HG03108 (cell line): ENCODE measurements around the gene SLC39A10.
"Not testable (repeated sequence)": the region's sequence is repeated elsewhere in the genome, so short reads cannot be mapped to it uniquely, and the experiment has no call there.

Experiments used
- ATAC-seq: cut with Tn5 transposase; IDR thresholded peaks from one replicate; pipeline ENCODE4 v1.9.1; 2021; ENCODE audit warnings: moderate library complexity; ENCODE audit not compliant: unreplicated experiment

The SLC39A10 gene

DNA sequence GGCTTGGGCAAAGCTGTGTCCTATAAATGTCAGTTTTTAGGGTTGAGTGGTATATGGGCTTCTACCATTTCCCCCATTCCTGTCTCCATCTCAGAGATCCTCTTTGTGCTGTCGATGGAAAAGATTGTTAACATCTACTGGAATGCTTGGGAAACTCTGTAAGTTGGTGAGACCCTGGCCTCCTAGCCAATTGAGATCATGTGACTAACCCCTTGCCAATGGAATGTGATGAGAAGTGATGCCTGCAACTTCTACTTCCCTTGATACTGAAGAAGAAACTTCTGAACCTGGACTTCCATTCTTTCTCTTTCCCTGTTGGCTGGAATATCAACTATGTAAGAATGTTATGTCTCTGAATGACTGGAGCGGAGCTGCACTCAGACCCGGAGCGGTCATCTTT lies 14.5 kb downstream of the SLC39A10 start:
- ATAC-seq: no peak

DNA sequence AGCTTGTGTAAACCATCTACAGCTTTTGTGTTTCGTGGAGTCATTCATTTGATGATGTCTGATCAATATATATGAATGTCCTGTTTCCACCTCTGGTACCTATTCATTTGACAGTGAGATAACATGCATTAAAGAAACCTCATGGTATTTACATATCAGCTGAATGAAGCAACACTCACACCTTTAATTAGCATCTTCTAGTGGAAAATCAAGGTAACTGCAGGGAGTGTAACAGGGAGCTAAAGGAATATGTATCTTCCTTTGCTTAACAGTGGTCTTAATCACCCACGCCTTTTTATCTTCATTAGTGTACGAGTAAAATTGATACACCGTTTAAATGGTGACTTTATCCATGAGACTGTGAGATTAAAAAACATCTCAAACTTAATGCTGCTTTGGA lies 15.6 kb downstream of the SLC39A10 start:
- no peak for ATAC-seq

DNA sequence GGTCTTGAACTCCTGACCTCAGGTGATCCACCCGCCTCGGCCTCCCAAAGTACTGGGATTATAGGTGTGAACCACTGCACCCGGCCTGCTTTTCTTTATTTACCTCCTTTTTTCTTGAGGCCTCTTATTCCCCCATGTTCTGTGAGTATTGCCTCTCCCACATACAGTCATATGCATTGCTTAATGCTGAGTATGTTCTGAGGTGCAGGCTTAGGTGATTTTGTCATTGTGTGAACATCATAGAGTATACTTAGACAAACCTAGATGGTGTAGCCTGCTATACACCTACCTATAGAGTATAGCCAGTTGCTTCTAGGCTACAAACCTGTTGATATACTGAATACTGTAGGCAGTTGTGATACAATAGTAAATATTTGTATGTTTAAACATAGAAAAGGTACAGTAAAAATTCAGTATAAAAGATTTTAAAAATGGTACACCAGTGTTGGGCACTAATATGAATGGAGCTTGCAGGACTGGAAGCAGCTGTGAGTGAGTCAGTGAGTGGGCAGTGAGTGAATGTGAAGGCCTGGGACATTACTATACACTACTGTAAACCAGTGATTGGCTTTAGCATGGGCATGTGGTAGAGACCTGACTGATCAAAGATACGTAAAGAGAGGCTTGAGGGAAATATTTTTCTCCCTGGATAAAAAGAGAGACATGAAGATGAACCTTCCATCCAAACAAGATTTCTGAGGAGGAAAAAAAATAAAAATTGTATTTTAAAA lies 17.6 kb downstream of the SLC39A10 start:
- ATAC-seq: no peak

DNA sequence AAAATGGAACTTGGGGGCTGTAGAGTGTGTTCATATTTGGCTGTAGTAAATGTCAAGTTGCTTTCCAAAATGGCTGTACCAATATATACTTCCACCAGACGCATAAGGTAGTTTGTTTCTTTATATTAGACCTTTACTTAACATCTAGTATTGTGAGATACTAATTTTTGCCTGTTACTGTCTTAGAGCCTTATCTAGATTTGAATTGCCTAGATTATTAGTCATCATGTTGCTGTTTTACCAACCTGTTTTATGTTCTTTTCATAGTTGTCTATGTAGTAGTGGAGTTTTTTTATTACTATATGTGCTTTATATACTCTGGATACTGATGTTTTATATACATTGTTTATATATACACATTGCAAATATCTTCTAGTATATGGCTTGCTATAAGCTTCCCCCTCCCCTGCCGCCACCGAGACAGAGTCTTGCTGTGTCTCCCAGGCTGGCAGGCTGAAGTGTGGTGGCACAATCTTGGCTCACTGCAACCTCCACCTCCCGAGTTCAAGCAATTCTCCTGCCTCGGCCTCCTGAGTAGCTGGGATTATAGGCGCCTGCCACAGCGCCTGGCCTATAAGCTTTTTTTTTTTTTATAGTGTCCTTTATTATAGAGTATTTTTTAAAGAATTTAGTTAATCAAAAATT lies 18.9 kb downstream of the SLC39A10 start:
- ATAC-seq: no peak

DNA sequence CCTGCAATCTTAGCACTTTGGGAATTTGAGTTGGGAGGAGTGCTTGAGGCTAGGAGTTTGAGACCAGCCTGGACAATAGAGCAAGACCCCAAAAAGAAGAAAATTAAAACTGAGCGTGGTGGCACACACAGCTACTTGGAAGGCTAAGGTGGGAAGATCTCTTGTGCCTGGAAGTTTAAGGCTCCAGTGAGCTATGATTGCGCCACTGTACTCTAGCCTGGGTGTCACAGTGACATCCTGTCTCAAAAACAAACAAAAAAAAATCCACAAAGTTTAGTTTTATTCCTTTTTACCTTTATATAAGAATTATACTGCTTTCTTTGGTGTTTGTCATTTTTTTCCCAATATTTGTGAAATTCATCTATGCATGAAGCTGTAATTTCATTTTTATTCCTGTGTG lies 20.3 kb downstream of the SLC39A10 start:
- ATAC-seq: no peak

DNA sequence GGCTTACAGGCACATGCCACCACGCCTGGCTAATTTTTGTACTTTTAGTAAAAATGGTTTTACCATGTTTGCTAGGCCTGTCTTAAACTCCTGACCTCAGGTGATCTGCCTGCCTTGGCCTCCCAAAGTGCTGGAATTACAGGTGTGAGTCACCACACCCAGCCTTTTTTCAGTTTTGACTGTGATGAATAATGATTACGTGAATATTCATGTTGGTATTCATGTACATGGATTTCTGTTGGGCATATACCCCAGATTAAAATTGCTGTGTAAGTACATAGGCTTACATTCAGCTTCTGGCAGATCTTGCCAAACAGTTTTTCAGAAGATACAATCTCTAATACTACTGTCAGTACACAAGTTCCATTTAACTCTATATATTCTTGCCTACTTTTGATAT lies 20.9 kb downstream of the SLC39A10 start:
- ATAC-seq: no peak

DNA sequence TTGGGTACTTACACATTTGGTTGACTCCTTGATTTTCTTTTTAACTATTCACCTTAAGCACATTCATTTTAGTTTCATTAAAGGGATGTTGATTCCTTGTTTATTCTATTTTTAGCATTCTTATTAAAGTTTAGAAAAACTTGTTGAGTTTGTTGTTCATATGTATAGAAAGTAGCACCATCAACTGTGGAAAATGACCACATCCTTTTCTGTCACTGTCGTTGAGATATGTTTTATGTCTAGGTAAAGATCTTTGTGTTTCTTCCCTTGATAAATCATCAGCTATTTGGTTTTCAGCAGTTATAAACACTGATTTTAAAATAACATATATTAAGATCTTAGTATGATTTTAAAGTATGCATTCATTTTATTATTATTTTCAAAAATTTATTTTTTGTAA lies 25.1 kb downstream of the SLC39A10 start:
- ATAC-seq: no peak

DNA sequence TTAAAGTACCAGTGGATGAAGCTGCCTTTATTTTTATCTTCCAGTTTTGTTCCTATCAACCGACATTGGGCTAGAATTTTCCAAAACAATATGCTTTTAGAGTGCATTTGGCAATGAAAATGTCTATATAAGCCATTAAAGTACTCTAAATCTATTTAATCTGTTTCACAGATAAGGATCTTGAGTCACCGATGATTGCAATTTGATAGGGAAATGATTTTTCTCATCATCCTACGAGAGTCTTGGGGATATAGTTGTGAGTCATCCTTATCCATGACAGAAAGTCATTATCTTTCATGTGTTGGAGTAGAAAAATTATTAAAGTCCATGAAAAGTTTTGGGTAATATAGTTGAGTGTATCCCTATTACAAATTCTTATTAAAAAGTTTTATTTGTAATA lies 26.1 kb downstream of the SLC39A10 start:
- no peak for ATAC-seq

DNA sequence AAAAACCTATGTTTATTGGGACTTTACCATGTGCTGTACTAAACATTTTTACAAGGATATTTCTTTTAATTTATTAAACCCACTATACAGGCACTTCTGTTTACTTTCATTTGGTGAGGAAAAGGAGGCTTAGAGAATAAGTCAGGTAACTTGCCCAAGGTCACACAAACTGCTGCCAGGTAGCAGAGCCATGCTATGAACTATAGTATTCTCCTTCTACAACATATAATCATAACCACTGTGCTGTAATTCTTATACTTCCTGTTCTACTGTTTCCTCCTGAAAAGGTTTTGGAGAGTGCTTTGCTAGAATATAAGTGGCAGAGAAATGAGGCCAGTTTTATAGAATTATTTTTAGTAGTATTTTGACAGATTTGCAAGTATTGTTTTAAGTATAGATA lies 29.5 kb downstream of the SLC39A10 start:
- no peak for ATAC-seq

DNA sequence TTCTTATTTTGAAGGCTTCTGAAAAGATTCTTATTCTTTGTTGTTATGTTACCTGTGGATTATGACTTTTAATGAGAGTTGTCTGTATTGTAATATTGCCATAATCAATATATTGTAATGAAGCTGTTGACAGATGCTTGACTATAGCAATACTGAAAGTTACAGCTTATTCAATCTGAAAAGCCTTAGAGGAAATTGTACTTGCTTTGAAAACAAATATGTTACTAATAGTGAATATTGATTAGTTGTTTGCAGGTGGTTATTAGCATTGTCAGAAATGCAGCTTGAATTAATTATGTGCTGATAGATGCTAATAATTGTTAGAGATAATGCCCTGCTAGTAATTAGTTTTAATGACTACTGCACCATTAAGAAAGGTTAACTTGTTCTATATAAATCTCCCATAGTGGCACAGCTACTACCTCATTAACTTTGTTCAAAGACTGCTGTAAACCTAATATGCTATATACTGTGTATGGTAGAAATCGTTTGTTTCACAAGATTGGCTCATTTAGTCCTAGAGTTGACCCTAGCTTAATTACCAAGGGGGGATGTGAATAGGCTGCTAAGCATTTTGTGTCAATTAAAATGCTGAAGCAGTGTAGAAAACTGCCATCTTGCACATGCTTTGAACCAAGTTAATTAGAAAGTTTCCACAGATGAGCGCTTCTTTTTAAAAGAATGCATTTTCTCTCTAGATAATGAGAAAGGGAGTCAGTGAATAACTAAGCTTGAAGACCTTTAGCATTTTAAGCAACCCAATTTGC lies 30.5 kb downstream of the SLC39A10 start:
- ATAC-seq: no peak

DNA sequence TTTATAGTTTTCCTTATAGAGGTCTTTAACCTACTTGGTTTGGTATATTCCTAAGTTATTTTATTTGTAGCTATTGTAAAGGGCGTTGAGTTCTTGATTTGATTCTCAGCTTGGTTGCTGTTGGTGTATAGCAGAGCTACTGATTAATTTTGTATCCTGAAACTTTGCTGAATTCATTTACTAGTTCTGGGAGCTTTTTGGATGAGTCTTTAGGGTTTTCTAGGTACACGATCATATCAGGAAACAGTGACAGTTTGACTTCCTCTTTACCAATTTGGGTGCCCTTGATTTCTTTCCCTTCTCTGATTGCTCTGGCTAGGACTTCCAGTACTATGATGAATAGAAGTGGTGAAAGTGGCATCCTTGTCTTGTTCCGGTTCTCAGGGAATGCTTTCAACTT lies 35.5 kb downstream of the SLC39A10 start:
- ATAC-seq: not testable (repeated sequence)

DNA sequence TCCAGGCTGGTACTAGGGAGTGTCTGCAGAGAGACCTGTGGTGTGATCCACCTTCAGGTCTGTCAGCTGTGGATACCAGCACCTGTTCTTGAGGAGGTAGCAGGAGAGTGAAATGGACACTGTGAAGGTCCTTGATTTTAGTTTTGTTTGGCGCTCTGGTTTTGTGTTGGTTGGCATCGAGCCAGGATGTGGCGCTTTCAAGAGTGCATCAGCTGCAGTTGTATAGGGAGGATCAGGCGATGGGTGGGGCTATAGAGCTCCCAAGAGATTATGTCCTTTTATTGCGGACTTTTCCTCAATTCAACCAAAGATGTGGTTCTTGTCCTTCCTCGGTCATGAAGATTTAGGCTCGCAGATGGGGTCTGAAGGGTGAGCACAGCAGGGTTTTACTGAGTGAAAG lies 37.5 kb downstream of the SLC39A10 start:
- no peak for ATAC-seq

DNA sequence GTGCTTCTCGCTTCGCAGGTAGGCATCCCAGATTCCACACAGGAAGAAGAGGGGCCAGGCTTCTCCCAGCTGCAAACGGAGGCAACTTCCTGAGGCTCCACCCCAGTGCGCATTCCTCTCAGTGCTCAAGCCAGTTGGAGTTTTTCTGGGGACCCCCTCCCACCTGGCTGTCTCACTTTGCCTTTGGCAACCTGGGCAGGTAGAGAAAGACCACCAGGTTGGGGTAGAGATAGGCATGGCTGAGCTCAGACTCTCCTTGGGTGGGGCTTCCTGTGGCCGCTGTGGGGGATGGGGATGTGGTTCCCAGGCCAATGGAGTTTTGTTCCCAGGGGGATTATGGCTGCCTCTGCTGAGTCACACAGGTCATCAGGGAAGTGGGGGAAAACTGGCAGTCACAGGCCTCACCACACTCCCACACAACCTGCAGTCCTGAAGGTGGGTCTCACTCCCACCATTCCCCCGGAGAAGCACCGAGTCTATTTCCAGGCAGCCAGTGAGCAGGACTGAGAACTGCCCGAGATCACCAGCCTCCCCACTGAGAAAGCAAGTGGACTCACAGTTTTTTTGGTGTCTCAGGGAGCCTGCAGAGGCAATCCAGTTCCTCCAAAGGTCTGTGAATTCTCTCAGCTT lies 38.1 kb downstream of the SLC39A10 start:
- no peak for ATAC-seq

DNA sequence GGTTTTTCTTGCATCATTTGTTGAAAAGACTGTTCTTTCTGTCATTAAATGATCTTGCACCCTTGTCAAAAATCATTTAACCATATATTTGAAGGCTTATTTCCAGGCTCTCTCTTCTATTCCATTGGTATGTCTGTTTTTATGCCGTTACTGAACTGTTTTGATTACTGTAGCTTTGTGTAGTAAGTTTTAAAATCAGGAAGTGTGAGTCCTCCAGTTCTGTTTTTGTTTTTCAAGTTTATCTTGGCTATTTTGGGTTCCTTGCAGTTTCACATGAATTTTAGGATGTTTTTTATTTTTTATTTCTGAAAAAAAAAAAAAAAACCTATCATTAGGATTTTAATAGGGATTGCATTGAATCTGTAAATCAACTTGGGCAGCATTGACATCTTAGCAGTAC lies 39.0 kb downstream of the SLC39A10 start:
- no peak for ATAC-seq

DNA sequence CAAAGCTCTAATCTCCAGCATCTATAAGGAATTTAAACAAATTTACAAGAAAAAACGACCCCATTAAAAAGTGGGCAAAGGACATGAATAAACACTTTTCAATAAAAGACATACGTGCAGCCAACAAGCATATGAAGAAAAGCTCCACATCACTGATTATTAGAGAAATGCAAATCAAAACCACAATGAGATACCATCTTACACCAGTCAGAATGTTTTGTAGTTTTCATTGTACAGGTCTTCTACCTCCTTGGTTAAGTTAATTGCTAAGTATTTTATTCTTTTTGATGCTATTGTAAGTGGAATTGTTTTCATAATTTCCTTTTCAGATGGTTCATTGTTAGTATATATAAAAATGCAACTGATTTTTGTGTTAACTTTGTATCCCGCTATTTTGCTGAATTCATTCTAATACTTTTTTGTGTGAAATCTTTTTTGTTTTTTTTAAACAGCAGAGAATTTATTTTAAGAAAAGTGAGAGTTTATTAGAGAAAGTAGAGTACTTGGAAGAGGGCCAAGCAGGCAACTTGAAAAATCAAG lies 40.7 kb downstream of the SLC39A10 start:
- ATAC-seq: no peak

DNA sequence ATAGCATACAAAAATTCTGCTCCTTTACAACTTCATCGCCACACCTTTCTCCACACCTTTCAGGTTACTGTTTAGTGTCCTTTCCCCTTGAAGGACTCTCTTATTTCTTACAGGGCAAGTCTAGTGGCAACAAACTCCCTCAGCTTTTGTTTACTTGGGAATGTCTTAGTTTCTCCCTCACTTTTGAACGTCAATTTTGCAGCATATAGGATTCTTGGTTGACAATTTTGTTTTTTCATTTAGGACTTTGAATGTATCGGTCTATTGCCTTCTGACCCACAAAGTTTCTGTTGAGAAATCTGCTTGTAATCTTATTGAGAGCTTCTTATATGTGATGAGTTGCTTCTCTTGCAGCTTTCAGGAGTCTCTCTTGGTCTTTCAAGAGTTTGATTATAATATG lies 43.5 kb downstream of the SLC39A10 start:
- ATAC-seq: no peak

DNA sequence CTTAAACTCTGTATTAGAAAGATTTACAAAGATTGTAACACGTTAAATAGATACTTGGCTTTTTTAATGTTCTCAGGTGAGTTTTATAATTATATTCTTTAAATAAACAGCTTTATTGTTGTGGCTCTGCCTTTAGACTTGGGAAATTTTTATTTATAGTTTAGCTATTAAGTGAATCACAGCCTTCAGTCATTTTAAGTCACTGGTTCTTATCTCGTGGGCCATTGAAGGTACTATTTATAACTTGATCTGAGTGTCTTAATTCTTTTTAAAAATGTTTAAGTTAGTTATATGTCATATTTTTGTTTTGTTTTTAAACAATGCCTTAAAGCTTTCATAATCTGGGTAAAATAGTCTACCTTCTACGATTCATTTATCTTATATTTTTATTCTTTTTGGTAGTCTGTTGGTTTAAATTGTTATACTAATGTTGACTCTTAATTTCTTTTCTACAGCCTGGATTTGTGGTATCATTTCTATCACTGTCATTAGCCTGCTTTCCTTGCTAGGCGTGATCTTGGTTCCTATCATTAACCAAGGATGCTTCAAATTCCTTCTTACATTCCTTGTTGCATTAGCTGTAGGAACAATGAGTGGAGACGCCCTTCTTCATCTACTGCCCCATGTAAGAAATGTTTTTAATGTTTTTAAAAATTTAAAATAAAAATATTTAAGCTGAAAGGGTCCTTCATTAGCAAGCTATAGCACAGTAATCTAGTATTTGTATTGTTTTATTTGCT lies 49.3 kb downstream of the SLC39A10 start:
- ATAC-seq: no peak

DNA sequence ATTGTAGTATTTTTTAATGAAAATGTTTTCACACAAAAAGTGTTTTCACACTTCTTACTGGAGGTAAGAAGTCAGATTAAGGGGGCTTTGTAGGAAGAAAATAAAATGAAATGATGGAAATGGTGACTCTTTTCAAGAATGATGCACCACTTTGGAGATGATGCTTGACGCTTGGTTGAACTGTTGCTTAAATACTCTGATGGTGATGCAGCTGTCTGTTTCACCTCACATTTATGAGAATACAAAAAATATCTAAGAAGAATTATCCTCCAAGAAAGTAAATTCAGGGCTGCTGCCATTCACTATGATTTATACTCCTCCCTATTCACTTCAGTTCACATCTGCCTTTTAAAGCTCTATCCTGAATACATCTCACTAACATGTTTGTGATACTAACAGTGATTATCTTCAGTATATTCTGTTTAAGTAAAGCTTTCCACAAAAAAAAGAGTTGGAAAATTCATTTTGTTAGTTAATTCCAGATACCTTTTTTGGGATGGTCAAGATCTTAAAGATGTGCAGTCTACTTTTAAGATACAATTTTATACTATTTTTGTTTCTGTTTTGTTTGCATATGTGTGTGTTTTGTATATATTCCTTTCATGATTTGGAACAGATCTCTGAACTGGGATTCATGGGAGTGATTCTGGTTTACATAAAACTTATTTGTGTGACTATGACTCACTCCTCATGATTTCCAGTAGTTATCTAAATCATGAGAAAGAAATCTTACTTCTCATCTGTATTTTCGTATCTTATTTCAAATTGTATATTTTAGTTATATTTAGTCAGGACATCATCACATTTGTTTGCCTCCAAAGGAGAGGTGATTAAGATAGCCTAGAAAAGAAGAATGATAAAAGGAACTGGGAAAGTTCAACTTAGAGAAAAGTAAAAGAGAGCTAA lies 53.1 kb downstream of the SLC39A10 start:
- no peak for ATAC-seq

DNA sequence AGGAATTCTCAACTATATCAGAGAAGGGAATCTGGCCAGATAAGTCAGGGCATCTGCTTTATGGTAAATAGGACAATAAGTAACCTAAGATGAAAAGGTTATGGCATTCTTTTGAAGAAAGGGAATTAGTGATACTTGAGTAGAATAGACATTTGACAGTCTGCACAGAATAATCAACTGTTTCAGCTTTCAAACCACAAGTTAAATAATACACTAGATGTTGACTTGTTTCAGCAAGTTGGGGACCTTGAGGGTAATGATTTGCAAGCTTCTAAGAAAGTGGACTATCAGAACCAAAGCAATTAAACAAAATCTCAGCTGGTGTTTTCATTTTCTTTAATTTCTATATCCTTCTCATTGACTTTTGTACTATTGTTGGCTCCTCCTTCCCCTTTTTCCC lies 54.5 kb downstream of the SLC39A10 start:
- ATAC-seq: peak; percentile 79

DNA sequence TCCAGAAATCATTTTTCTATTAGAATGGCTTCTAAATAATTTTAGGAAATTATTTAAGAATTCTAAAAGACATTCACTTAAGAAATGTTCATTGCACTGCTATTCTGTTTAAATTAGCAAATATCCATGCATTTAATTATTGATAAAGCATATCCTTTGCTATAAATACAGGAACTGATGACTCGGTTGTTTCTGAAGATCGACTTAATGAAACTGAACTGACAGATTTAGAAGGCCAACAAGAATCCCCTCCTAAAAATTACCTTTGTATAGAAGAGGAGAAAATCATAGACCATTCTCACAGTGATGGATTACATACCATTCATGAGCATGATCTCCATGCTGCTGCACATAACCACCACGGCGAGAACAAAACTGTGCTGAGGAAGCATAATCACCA lies 59.4 kb downstream of the SLC39A10 start:
- no peak for ATAC-seq
